Endothelial cell (in vitro differentiated cells): ENCODE data around the gene GABRG2. TPM values are rescaled to one million over a fixed set of nuclear protein-coding genes. Genes with fewer than 3 reads are reported as not detected.
A peak's percentile ranks its signal among the peaks of the same experiment; 100 is the strongest.
"Not testable (repeated sequence)": the region's sequence is repeated elsewhere in the genome, so short reads cannot be mapped to it uniquely, and the experiment has no call there.

Experiments used
- DNase-seq: peaks from one replicate; pipeline ENCODE4 v3.0.0; 2021; ENCODE audit warnings: low spot score
- H3K27ac Mint-ChIP-seq: one replicate; pipeline ENCODE4 v1.8.0; 2021; ENCODE audit warnings: mixed read lengths, inconsistent platforms; ENCODE audit not compliant: unreplicated experiment
- H3K27me3 Mint-ChIP-seq: one replicate; pipeline ENCODE4 v1.8.0; 2021; ENCODE audit warnings: mild to moderate bottlenecking, moderate library complexity, mixed read lengths, inconsistent platforms; ENCODE audit not compliant: unreplicated experiment
- H3K36me3 Mint-ChIP-seq: one replicate; pipeline ENCODE4 v1.8.0; 2021; ENCODE audit warnings: mild to moderate bottlenecking, low read depth, mixed read lengths, inconsistent platforms; ENCODE audit not compliant: unreplicated experiment
- H3K4me1 Mint-ChIP-seq: one replicate; pipeline ENCODE4 v1.8.0; 2021; ENCODE audit warnings: mild to moderate bottlenecking, mixed read lengths, inconsistent platforms; ENCODE audit not compliant: unreplicated experiment
- H3K4me3 Mint-ChIP-seq: one replicate; pipeline ENCODE4 v1.8.0; 2021; ENCODE audit warnings: mild to moderate bottlenecking, mixed read lengths, inconsistent platforms; ENCODE audit not compliant: unreplicated experiment
- H3K9me3 Mint-ChIP-seq: one replicate; pipeline ENCODE4 v1.8.0; 2021; ENCODE audit warnings: mixed read lengths, inconsistent platforms; ENCODE audit not compliant: unreplicated experiment
- CTCF ChIP-seq: fragments of 200-600 bp; sonication (generic); IDR thresholded peaks from one replicate; pipeline ENCODE4 v1.5.0; 2021; ENCODE audit warnings: antibody characterized with exemption; ENCODE audit not compliant: unreplicated experiment
- total RNA-seq: library from RNA; stranded (reverse); fragmentation: NEBNext Ultra II Directional; extraction: Animal tissue kit (Norgen Biotek cat#: 25700); gene quantifications from one replicate; pipeline ENCODE4 v1.2.1, GENCODE V29; 2021; ENCODE audit not compliant: unreplicated experiment

Gene GABRG2
- total RNA-seq, 1 donor from 2014 or later = 0.51 TPM

DNA sequence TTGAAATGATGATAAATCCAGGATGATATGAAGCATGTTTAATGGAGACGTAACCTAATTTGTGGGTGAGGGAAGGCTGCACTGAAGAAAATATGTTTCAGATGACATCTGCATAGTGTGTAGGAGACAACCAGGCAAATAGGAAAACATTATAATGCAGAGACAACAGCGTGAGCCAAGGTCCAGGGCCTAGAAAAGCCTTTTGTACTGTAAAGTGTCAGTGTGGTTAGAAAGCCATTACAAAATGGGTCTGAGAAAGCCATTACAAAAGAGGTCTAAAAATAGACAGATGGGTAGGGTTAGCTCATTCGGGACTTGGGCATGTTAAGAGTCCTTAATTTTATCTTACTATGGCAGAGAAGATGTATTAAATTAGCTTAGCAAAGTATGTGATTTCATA lies 14.9 kb upstream of the GABRG2 start:
- Mint-ChIP-seq H3K27ac (no peak overlapping the region), H3K4me1 (no peaks in the 10 kb centered on the region), H3K36me3 (no peaks in the 10 kb centered on the region), H3K4me3 (no peak overlapping the region), H3K9me3 (no peaks in the 10 kb centered on the region), H3K27me3 (no peaks in the 10 kb centered on the region)
- TF ChIP-seq CTCF = no peak
- no peak for DNase-seq

DNA sequence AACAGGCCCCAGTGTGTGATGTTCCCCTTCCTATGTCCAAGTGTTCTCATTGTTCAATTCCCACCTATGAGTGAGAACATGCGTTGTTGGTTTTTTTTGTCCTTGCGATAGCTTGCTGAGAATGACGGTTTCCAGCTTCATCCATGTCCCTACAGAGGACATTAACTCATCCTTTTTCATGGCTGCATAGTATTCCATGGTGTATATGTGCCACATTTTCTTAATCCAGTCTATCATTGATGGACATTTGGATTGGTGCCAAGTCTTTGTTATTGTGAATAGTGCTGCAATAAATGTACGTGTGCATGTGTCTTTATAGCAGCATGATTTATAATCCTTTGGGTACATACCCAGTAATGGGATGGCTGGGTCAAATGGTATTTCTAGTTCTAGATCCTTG lies 12.5 kb upstream of the GABRG2 start:
- H3K9me3 Mint-ChIP-seq, H3K27ac Mint-ChIP-seq, H3K27me3 Mint-ChIP-seq: not testable (repeated sequence)

GRCh38 chr5:162067162-162067561 lies 411 bp upstream of the GABRG2 start:
- Mint-ChIP-seq H3K4me3 (no peak overlapping the region), H3K27ac (no peak overlapping the region), H3K4me1 (peaks cover 7% of the 10 kb centered on the region), H3K27me3 (peaks cover 8% of the 10 kb centered on the region), H3K9me3 (no peaks in the 10 kb centered on the region), H3K36me3 (no peaks in the 10 kb centered on the region)
- no peak for TF ChIP-seq CTCF
- DNase-seq = no peak

More for the DNA sequence above, 12.5 kb upstream of the GABRG2 start:
- not testable (repeated sequence) for H3K4me3 Mint-ChIP-seq, H3K4me1 Mint-ChIP-seq, DNase-seq, H3K36me3 Mint-ChIP-seq

GRCh38 chr5:162068412-162068811 lies 839 bp downstream of the GABRG2 start:
- no peaks in the 10 kb centered on the region for H3K9me3 Mint-ChIP-seq
- H3K4me3 Mint-ChIP-seq = no peak overlapping the region
- DNase-seq = peak; percentile 84
- TF ChIP-seq CTCF = no peak
- no peaks in the 10 kb centered on the region for H3K36me3 Mint-ChIP-seq
- H3K27me3 Mint-ChIP-seq = peaks cover 8% of the 10 kb centered on the region
- H3K27ac Mint-ChIP-seq = no peak overlapping the region
- peaks cover 7% of the 10 kb centered on the region for H3K4me1 Mint-ChIP-seq

GRCh38 chr5:162068936-162069335 lies 1.4 kb downstream of the GABRG2 start:
- Mint-ChIP-seq H3K27me3 (peaks cover 8% of the 10 kb centered on the region), H3K4me3 (no peak overlapping the region)

More at GRCh38 chr5:162068936-162069335, 1.4 kb downstream of the GABRG2 start:
- H3K27ac Mint-ChIP-seq = no peak overlapping the region
- no peaks in the 10 kb centered on the region for H3K36me3 Mint-ChIP-seq
- peaks cover 7% of the 10 kb centered on the region for H3K4me1 Mint-ChIP-seq
- TF ChIP-seq CTCF = no peak
- DNase-seq = no peak
- H3K9me3 Mint-ChIP-seq = no peaks in the 10 kb centered on the region
